ENCODE data around the gene TARS3.

GRCh38 chr15:101698314-101698713, 26.0 kb downstream of the TARS3 start:
- no peak for TF ChIP-seq CTCF (IDR thresholded peaks at IDR 0.05)
- no peak for TF ChIP-seq ZFX (IDR thresholded peaks at IDR 0.05; ENCODE audit: borderline replicate concordance)

Measured in 22Rv1 (cell line).